GM12878 (cell line): ENCODE data around the gene IMMP2L. TPM values are rescaled to one million over a fixed set of nuclear protein-coding genes. Genes with fewer than 3 reads are reported as not detected.
A peak's percentile ranks its signal among the peaks of the same experiment; 100 is the strongest.

ENCODE experiments used
- ATAC-seq: fragments of 200-7000 bp; cut with Tn5 transposase; 3 replicates; pipeline ENCODE4 v1.9.1; 2020; ENCODE audit warnings: mild to moderate bottlenecking, moderate library complexity
- BruUV-seq: library from RNA; stranded (reverse); fragments of 400-500 nt; replicated peaks from 2 replicates; lab custom pipeline; 2021; lab: Mats Ljungman, UMichigan
- CTCF ChIA-PET: fragments of 300-600 bp; sonication (Branson Sonifier 250); formaldehyde crosslinking; extraction: SDS; loops from one replicate; lab custom pipeline; 2021; ENCODE audit warnings: inconsistent platforms; lab: Yijun Ruan, JAX
- POLR2A ChIA-PET: fragments of 350-600 bp; formaldehyde crosslinking; extraction: SDS; loops from one replicate; lab custom pipeline; 2021; ENCODE audit warnings: inconsistent platforms; lab: Charles Lee
- RAD21 ChIA-PET: fragments of 300-600 bp; sonication (Branson Sonifier 250); formaldehyde crosslinking; loops from one replicate; lab custom pipeline; 2023; ENCODE audit warnings: antibody characterized with exemption; ENCODE audit not compliant: unreplicated experiment; lab: Charles Lee
- SMC1A ChIA-PET: fragments of 300-600 bp; sonication (Branson Sonifier 250); formaldehyde crosslinking; loops from one replicate; lab custom pipeline; 2023; ENCODE audit not compliant: unreplicated experiment, uncharacterized antibody; lab: Charles Lee
- DNase-seq: peaks from one replicate; pipeline ENCODE4 v3.0.0-alpha.2; 2011; ENCODE audit warnings: low read depth, low spot score
- FAIRE-seq: peaks from 3 replicates; lab custom pipeline; 2011; peaks lifted over from hg19 to GRCh38; lab: Jason Lieb, UNC
- H2AFZ ChIP-seq: 2 replicates; pipeline ENCODE4 v1.6.0; 2011; ENCODE audit warnings: low read depth, low read length, control low read depth; ENCODE audit not compliant: control insufficient read depth
- H3K27ac ChIP-seq: 2 replicates; pipeline ENCODE4 v1.5.1; 2011; ENCODE audit warnings: control low read depth; ENCODE audit not compliant: control insufficient read depth, insufficient read depth
- H3K27me3 ChIP-seq, 2 experiments: replicated peaks in 1 of 2; 2 replicates each; pipeline versions ENCODE4 v1.6.0 to v1.6.1; 2011; ENCODE audit warnings: low read length in 1 of 2; ENCODE audit not compliant: control insufficient read depth in 2 of 2, insufficient read depth in 2 of 2
- H3K36me3 ChIP-seq, 2 experiments: 2 replicates each; pipeline ENCODE4 v1.5.1; 2011; ENCODE audit warnings: low read length in 1 of 2; ENCODE audit not compliant: control insufficient read depth in 2 of 2, insufficient read depth in 2 of 2
- H3K4me1 ChIP-seq: 2 replicates; pipeline ENCODE4 v1.6.1; 2011; ENCODE audit warnings: mild to moderate bottlenecking, low read length, moderate library complexity, mixed read lengths; ENCODE audit not compliant: control insufficient read depth, insufficient read depth
- H3K4me2 ChIP-seq: 2 replicates; pipeline ENCODE4 v1.6.0; 2011; ENCODE audit warnings: control low read depth; ENCODE audit not compliant: control insufficient read depth, insufficient read depth
- H3K4me3 ChIP-seq: fragments of 200-600 bp; sonication (generic); 2 replicates; pipeline ENCODE4 v1.5.1; 2016
- H3K79me2 ChIP-seq: 2 replicates; pipeline ENCODE4 v1.6.0; 2011; ENCODE audit warnings: low read length; ENCODE audit not compliant: control insufficient read depth, insufficient read depth
- H3K9ac ChIP-seq: 2 replicates; pipeline ENCODE4 v1.8.0; 2011; ENCODE audit warnings: low read length, control low read depth, mixed read lengths; ENCODE audit not compliant: control insufficient read depth, insufficient read depth
- H3K9me3 ChIP-seq: replicated peaks from 3 replicates; pipeline ENCODE4 v1.5.1; 2011; ENCODE audit warnings: mild to moderate bottlenecking, low read length; ENCODE audit not compliant: control insufficient read depth, insufficient read depth
- H4K20me1 ChIP-seq: 2 replicates; pipeline ENCODE4 v1.6.0; 2011; ENCODE audit not compliant: control insufficient read depth, insufficient read depth
- ATF7 ChIP-seq: fragments of 450-650 bp; IDR thresholded peaks from 2 replicates; pipeline ENCODE4 v1.6.1; 2016; ENCODE audit warnings: low read depth, mild to moderate bottlenecking
- EED ChIP-seq: sonication (generic); IDR thresholded peaks from 2 replicates; pipeline ENCODE4 v1.6.1; 2016; ENCODE audit warnings: antibody characterized with exemption, low read depth
- ESRRA ChIP-seq: IDR thresholded peaks from 2 replicates; pipeline ENCODE4 v1.6.1; 2012; ENCODE audit warnings: mild to moderate bottlenecking, low read length, improper control_type of control experiment
- KLF5 ChIP-seq: fragments of 450-650 bp; IDR thresholded peaks from 2 replicates; pipeline ENCODE4 v1.6.1; 2014; ENCODE audit warnings: mild to moderate bottlenecking; ENCODE audit not compliant: partially characterized antibody
- NFXL1 ChIP-seq: fragments of 450-650 bp; IDR thresholded peaks from 2 replicates; pipeline ENCODE4 v1.6.1; 2017; ENCODE audit warnings: antibody characterized with exemption, mild to moderate bottlenecking, borderline replicate concordance
- RB1 ChIP-seq: fragments of 450-650 bp; formaldehyde crosslinking; IDR thresholded peaks from 2 replicates; pipeline ENCODE4 v1.6.1; 2017; ENCODE audit warnings: mild to moderate bottlenecking, borderline replicate concordance
- WGBS: methylation state at CpG from one replicate; pipeline ENCODE4 v1.1.6; 2016; ENCODE audit warnings: low lambda C conversion rate; ENCODE audit not compliant: insufficient replicate concordance, insufficient coverage; ENCODE audit errors: missing lambda C conversion rate; 5-methylcytosine and 5-hydroxymethylcytosine counted together
- in situ Hi-C: fragments of 300-500 bp; cut with MboI; formaldehyde crosslinking; loops from 9 replicates; pipeline ENCODE4 v1.14.3; 2018; ENCODE audit warnings: mixed read lengths
- intact Hi-C: fragments of 100-400 bp; cut with micrococcal nuclease; formaldehyde crosslinking; loops from one replicate; pipeline ENCODE4 v1.14.2; 2022; ENCODE audit not compliant: unreplicated experiment
- polyA plus RNA-seq, 11 experiments: library from polyadenylated mRNA; depleted of rRNA in 4 of 11; unstranded in 6 of 11; stranded (reverse) in 5 of 11; fragments of >200 nt; fragmentation: Nextera tagmentation in 4 of 11; fragmentation: Illumina TruSeq in 1 of 11; extraction: Ambion mirVana in 4 of 11; extraction: Trizol in 1 of 11; gene quantifications; 1 replicate in 1 of 11; 2 replicates in 10 of 11; pipeline versions ENCODE4 v1.2.1 to v1.2.3, GENCODE V29; 2011 to 2016; ENCODE audit warnings: inconsistent platforms in 2 of 11, missing spikeins in 2 of 11, low read depth in 1 of 11
- total RNA-seq, 4 experiments: library from RNA; depleted of rRNA in 3 of 4; stranded (reverse); fragments of >200 nt in 3 of 4; fragmentation: Illumina TruSeq in 1 of 4; extraction: Trizol in 1 of 4; gene quantifications; 2 replicates each; pipeline versions ENCODE4 v1.2.1 to v1.2.3, GENCODE V29; 2013 to 2021
- TF ChIP-seq, protein P1 (sequence below): fragments of 450-650 bp; formaldehyde crosslinking; IDR thresholded peaks from 2 replicates; pipeline ENCODE4 v1.4.0; 2022; ENCODE audit warnings: mild to moderate bottlenecking, moderate library complexity

The IMMP2L gene
- total and polyA plus RNA-seq, 10 of the 15 experiments (the other 5 are each of a cell fraction or from before 2014, with no cell fraction given) = 12.6 to 46.3 (median 19.6) TPM

- 0% methylated on average over 1 of the region's 1 CpG for WGBS
- no peak for FAIRE-seq
Measured at GRCh38 chr7:110784749-110785148, 777.5 kb downstream of the IMMP2L start.

DNA sequence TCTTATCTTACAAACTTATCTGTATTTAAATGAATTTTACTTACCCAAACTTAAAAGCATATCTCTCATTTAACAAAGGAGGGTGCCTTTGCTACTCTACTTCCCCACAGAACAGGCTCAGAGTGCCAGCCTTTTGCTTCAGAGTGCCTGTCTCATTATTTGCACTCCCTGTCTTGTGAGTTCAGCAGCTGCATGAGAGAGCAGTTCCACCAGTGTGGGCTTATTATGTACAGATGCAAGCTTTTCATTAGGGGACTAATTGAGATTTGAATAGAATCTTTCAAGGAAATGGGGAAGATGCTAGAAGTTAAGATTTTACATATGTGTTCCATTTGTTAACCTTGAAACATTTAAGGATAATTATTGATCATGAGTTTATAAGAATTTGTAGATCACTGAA, 781.6 kb downstream of the IMMP2L start:
- no peaks in the 10 kb centered on the region for H3K27me3 ChIP-seq
- intact Hi-C loops = no loop called here
- H3K79me2 ChIP-seq = no peaks in the 10 kb centered on the region
- DNase-seq = no peak
- no peak for TF ChIP-seq ESRRA
- no peak for TF ChIP-seq EED
- no peak for TF ChIP-seq NFXL1
- TF ChIP-seq, protein P1, sequence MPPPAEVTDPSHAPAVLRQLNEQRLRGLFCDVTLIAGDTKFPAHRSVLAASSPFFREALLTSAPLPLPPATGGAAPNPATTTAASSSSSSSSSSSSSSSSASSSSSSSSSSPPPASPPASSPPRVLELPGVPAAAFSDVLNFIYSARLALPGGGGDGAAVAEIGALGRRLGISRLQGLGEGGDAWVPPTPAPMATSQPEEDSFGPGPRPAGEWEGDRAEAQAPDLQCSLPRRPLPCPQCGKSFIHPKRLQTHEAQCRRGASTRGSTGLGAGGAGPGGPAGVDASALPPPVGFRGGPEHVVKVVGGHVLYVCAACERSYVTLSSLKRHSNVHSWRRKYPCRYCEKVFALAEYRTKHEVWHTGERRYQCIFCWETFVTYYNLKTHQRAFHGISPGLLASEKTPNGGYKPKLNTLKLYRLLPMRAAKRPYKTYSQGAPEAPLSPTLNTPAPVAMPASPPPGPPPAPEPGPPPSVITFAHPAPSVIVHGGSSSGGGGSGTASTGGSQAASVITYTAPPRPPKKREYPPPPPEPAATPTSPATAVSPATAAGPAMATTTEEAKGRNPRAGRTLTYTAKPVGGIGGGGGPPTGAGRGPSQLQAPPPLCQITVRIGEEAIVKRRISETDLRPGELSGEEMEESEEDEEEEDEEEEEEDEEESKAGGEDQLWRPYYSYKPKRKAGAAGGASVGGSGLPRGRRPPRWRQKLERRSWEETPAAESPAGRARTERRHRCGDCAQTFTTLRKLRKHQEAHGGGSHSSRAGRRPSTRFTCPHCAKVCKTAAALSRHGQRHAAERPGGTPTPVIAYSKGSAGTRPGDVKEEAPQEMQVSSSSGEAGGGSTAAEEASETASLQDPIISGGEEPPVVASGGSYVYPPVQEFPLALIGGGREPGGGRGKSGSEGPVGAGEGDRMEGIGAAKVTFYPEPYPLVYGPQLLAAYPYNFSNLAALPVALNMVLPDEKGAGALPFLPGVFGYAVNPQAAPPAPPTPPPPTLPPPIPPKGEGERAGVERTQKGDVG (CRISPR knock-in tag) = no peak
- no peak for TF ChIP-seq RB1
- TF ChIP-seq, all 136 proteins: peak for 0
- H3K4me1 ChIP-seq = no peaks in the 10 kb centered on the region
- H3K9me3 ChIP-seq = no peaks in the 10 kb centered on the region
- SMC1A ChIA-PET = interaction anchor here (1.5 kb wide), 1 partner anchor 12 kb away, joined by 4 read pairs; no protein-coding TSS in a partner anchor
- BruUV-seq = no TSS peak
- ATAC-seq = no peak
- H2AFZ ChIP-seq = no peak overlapping the region
- H3K36me3 ChIP-seq = no peaks in the 10 kb centered on the region
- no peaks in the 10 kb centered on the region for H4K20me1 ChIP-seq
- POLR2A ChIA-PET = no interaction called here
- H3K4me2 ChIP-seq = no peak overlapping the region
- H3K4me3 ChIP-seq = no peak overlapping the region
- in situ Hi-C loops = no loop called here
- no peak overlapping the region for H3K9ac ChIP-seq
- FAIRE-seq = no peak
- H3K27ac ChIP-seq = no peak overlapping the region
- CTCF ChIA-PET = no interaction called here
- RAD21 ChIA-PET = no interaction called here

More at GRCh38 chr7:110784749-110785148, 777.5 kb downstream of the IMMP2L start:
- Histone ChIP-seq H4K20me1 (no peaks in the 10 kb centered on the region), H3K9ac (no peak overlapping the region), H3K36me3 (no peaks in the 10 kb centered on the region), H3K4me2 (no peak overlapping the region), H3K9me3 (no peaks in the 10 kb centered on the region), H3K4me1 (no peaks in the 10 kb centered on the region), H3K27ac (no peak overlapping the region), H2AFZ (no peak overlapping the region), H3K79me2 (no peaks in the 10 kb centered on the region), H3K27me3 (no peaks in the 10 kb centered on the region), H3K4me3 (no peak overlapping the region)
- intact Hi-C loops = no loop called here
- ATAC-seq (no peak), DNase-seq (no peak)
- TF ChIP-seq ATF7 (peak; percentile 76), KLF5 (no peak)
- POLR2A ChIA-PET = no interaction called here
- no TSS peak for BruUV-seq
- CTCF ChIA-PET = no interaction called here
- in situ Hi-C loops = no loop called here
- SMC1A ChIA-PET = interaction anchor here (1.3 kb wide), 1 partner anchor 23 kb away, joined by 3 read pairs; no protein-coding TSS in a partner anchor
- RAD21 ChIA-PET = no interaction called here
